AG04450 (cell line): ENCODE data around the gene MORN1. TPM values are rescaled to one million over a fixed set of nuclear protein-coding genes. Genes with fewer than 3 reads are reported as not detected.

Source experiments
- CTCF ChIA-PET: fragments of 300-600, 350-600 bp; formaldehyde crosslinking; extraction: SDS; loops from one replicate; lab custom pipeline; 2022; ENCODE audit warnings: antibody characterized with exemption, inconsistent platforms; lab: Charles Lee
- POLR2A ChIA-PET: fragments of 350-600 bp; formaldehyde crosslinking; extraction: SDS; loops from one replicate; lab custom pipeline; 2021; ENCODE audit warnings: antibody characterized with exemption, inconsistent platforms; lab: Yijun Ruan, JAX
- DNase-seq: peaks from one replicate; pipeline ENCODE4 v3.0.0-alpha.2; 2011; ENCODE audit warnings: low read depth, low spot score
- H3K27ac ChIP-seq: one replicate; pipeline ENCODE4 v1.5.1; 2012; ENCODE audit warnings: low read depth, low read length, control low read depth
- H3K27me3 ChIP-seq: one replicate; pipeline ENCODE4 v1.6.0; 2012; ENCODE audit warnings: low read length; ENCODE audit not compliant: control insufficient read depth, insufficient read depth
- H3K4me3 ChIP-seq: 2 replicates; pipeline ENCODE4 v1.5.1; 2011; ENCODE audit warnings: mild to moderate bottlenecking, low read depth, low read length, control low read depth
- H3K9me3 ChIP-seq: 2 replicates; pipeline ENCODE4 v1.5.1; 2012; ENCODE audit warnings: low read length; ENCODE audit not compliant: control insufficient read depth, insufficient read depth
- CTCF ChIP-seq: IDR thresholded peaks from 2 replicates; pipeline ENCODE4 v1.5.1; 2011; ENCODE audit warnings: low read depth, low read length, control low read depth, inconsistent platforms
- polyA plus RNA-seq: library from polyadenylated mRNA; depleted of rRNA; stranded (reverse); fragments of >200 nt; gene quantifications from 2 replicates; pipeline ENCODE4 v1.2.3, GENCODE V29; 2011

Gene MORN1
- polyA plus RNA-seq, 1 experiment = 3.6 TPM

GRCh38 chr1:2331200-2331544 lies 60.2 kb downstream of the MORN1 start:
- Histone ChIP-seq H3K4me3 (no peak overlapping the region), H3K9me3 (peaks cover 43% of the 10 kb centered on the region; the same call in 1 of the 2 replicates), H3K27me3 (no peaks in the 10 kb centered on the region), H3K27ac (peak overlapping the region; percentile 52)
- TF ChIP-seq CTCF = no peak
- POLR2A ChIA-PET = interaction anchor here (1.2 kb wide), 1 partner anchor 104 kb away, joined by 3 read pairs; no protein-coding TSS in a partner anchor
- no peak for DNase-seq
- CTCF ChIA-PET = interaction anchor here (0.9 kb wide), 1 partner anchor 9 kb away, joined by 3 read pairs; no protein-coding TSS in a partner anchor

- peak; percentile 62 for DNase-seq
- Histone ChIP-seq H3K27me3 (no peaks in the 10 kb centered on the region), H3K27ac (peak overlapping the region; percentile 78), H3K9me3 (peaks cover 39% of the 10 kb centered on the region; the same call in 1 of the 2 replicates), H3K4me3 (no peak overlapping the region)
- ChIA-PET CTCF (interaction anchor here (0.9 kb wide), 1 partner anchor 9 kb away, joined by 3 read pairs; no protein-coding TSS in a partner anchor), POLR2A (interaction anchor here (1.2 kb wide), 1 partner anchor 103 kb away, joined by 3 read pairs; no protein-coding TSS in a partner anchor)
- 0 out of 2 replicates have a peak, but pooled peaks have one; percentile 11 for TF ChIP-seq CTCF
These were observed 60.7 kb downstream of the MORN1 start for GRCh38 chr1:2330519-2331199.

- no peak for TF ChIP-seq CTCF
- ChIA-PET POLR2A (interaction anchor here (1.2 kb wide), 1 partner anchor 102 kb away, joined by 3 read pairs; no protein-coding TSS in a partner anchor), CTCF (no interaction called here)
- Histone ChIP-seq H3K27ac (no peak overlapping the region), H3K27me3 (peaks cover 2% of the 10 kb centered on the region), H3K4me3 (no peak overlapping the region), H3K9me3 (peaks cover 33% of the 10 kb centered on the region; the same call in 1 of the 2 replicates)
- no peak for DNase-seq
These were observed 61.3 kb downstream of the MORN1 start for GRCh38 chr1:2330035-2330434.

GRCh38 chr1:2328676-2329455 lies 62.5 kb downstream of the MORN1 start:
- no peak for TF ChIP-seq CTCF
- Histone ChIP-seq H3K9me3 (peaks cover 30% of the 10 kb centered on the region; the same call in 1 of the 2 replicates), H3K4me3 (no peak overlapping the region), H3K27ac (no peak overlapping the region), H3K27me3 (peaks cover 6% of the 10 kb centered on the region)
- CTCF ChIA-PET = no interaction called here
- DNase-seq = no peak
- POLR2A ChIA-PET = no interaction called here
